ENCODE results near the gene PLXDC1.

The PLXDC1 gene

DNA sequence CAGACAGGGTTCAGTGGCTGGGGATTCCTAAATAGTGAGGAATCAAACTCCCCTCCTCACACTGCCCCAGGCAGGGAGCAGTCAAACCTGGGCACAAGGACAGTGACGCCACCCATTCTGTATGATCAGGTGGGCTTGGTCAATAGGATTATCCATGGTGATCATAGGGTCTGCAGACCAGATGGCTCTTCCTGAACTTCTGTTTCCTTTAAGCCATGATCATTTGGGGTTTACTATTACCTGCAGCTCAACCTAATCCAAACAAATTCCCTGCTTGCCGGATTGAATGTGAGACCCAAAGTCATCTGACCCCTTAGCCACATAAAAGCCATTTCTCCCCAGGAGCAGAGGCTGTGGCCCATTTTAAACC, 54.3 kb downstream of the PLXDC1 start:
- DNase-seq (ENCODE audit: low spot score): no peak

DNA sequence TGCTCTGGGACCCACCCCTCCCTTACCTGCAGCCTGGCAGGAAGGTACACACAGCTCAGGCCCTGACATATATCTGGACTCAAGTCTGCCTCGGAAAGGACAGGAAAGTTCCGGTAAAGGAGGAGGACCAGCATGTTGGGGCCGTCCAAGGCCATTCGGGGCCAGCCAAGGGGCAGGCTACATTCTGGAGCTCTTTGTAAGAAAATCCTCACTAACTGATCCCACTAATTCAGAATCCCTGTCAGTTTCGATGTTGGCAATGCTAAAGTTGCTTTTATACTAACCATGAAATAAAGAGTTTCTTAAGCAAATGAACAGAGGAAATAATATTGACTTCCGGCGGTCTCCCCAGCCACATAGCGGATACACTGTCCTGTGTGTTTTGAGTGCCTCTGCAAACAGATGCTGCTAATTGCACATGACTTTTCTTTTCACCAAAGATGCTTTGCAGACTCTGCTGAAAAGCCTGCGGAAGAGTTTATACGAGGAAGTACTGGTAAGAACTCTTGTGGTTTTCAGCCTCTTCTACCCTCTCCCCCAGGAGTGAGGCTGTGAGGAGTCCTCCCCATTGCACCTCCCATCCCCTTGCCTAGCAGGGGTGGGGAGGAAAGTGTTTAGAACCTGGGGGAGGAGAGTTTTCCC, 54.8 kb downstream of the PLXDC1 start:
- DNase-seq (ENCODE audit: low spot score): no peak

DNA sequence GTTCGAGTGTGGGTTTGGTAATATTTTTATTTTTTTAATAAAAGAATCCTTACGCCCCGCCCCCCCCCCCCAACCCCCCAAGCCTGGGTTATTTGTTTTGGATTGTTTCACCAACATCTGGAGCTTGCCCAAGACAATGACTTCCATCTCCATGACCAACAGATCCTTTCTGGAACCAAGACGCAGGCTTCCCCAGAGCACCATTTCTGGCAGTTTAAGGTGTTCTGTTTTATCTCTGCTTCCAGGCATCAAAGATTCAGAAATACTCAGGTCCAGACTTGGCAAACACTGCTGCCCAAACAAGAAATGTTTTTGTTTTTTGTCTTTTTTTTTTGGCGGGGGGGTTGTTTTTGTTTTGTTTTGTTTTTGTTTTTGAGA, 56.1 kb downstream of the PLXDC1 start:
- peak; percentile 63 for DNase-seq (ENCODE audit: low spot score)

DNA sequence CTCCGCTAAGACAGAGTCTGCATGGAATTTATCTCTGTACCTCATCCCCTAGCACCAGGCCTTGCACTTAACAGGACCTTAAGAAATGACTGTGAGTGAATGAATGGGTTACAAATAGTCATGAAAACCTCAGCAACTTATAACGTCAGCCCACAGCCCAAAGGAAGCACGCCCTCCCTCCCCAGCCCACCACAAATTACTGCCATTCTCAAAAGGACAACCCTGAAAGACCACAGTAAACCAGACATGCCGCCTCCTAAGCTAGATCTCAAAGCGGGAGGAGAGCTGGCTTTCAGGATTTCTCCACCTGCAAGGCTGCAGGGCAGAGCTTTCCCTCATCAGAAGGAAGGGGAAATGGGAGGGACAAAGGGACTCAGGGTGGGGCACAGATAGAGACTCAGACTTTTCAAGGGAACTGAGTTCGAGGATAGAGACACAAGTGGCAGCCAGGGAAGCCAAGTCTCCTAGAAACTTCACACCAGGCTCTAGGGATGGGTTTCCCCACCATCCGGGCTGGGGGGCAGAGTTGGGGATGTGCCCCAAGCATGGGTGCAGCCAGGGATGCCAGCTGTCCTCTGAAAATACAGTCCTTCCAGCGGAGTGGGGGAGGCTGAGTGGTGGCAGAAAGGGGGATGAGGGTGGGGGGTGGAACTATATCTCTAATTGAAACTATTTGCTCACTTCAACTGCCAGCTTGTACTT, 56.7 kb downstream of the PLXDC1 start:
- DNase-seq (ENCODE audit: low spot score): no peak

DNA sequence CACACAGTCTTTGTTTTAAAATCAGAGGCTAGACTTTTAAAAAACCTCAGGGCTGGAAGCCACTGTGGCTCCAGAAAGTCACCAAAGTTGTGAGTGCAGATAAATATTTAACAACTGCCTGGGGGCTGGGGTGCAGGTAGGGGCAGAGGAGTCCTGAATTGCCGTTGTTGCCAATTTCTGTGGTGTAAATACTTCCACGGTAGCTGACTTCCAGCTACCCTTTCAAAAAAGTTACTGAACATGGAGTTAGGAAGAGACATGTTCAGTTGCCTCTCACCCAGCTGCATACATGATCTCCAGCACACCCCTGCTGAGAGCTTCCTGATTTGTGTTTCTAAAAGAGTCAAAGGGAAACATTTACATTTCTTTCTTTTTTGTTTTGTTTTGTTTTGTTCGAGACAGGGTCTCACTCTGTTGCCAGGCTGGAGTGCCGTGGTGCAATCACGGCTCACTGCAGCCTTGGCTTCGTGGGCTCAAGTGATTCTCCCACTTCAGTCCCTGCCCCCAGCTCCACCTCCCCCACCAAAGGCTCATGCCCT, 58.7 kb downstream of the PLXDC1 start:
- no peak for DNase-seq (ENCODE audit: low spot score)

DNA sequence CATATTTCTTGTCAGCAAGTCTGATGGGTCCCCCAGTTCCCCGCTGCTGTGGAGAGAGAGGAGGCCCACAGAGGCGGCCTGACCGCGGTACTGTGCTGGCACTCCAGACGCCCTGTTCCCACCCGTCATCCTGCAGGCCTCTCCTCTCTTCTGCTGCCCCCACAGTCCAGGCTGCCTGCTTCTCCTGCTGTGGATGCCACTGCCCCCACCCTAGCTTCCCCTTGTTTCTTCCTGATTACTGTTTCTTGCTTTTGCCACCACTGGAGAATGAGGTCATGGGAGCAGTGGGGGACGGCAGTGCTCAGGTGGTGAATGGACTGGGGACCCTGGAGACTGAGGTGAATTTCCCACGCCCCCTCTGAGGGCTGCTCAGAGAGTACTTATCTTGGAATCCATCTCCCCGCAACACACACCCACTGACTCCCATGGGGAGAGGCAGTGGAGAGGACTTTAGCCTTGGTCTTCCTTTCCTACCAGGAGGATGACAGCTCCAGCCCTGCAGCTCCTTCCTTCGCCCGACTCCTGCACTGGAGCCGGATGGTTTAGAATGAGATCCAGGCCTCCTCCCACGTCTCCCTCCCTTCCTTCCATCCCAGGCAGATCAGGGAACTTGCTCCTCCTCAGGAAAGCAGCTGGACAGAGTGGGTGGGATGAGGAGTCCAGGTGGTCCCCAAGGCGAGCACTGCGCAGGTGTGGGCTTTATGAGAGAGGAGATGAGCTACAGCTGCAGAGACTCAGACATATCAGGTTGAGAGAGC, 60.4 kb downstream of the PLXDC1 start:
- DNase-seq (ENCODE audit: low spot score): no peak

DNA sequence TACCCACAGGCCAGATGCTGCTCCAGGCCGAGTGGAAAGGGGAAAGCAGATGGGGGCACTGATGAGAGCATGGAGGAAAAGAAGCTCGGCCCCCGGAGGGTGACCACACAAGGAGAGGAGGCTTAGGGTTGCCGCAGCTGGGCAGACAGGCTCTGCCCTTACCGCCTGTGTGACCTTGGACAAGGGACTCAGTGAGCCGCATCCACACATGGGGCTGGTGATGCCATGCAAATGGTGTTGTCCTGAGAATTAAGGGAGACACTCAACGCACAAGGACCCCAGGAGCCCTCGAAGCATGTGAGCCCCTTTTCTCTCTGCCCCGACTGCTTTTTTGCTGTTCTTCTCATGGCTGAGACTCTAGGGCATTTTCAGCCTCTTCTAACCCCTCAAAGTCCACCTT, 61.0 kb downstream of the PLXDC1 start:
- no peak for DNase-seq (ENCODE audit: low spot score)

DNA sequence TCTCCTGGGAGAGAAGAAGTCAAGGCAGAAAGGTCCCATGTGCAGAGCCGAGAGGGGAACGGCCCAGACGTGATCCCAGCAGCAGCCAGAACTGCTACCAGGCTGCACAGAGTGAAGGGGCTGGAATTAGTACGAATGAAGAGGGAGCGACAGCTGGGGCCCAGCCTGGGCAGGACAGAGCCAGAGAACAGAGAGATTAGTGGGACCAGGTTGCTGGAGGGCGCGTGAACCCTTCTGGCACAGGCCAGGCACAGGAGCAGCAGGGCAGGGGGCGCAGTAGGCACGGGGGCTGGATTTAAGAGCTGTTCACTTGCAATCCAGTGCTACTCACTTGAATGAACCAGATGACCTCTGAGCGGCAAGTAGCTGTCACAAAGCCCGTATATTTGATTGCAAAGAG, 66.9 kb downstream of the PLXDC1 start:
- DNase-seq (ENCODE audit: low spot score): no peak

DNA sequence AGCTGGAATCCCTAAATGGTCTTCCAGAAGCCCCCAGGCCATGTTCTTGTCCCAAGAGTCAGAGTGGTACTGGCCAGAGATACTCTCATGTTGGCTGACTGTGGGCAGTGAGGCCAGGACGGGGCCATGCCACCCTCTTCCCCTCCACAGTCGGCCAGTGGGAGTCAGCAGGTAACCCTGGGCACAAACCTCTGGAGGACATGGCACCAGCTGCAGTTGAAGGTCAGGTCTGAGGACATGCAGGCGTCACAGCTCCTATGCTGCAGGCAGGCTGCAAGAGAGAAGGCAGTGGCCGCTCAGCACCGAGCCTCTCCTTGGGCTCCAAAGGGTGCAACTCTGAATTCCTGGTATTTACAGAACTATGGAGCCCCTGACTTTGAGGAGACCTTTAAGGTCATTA, 68.2 kb downstream of the PLXDC1 start:
- no peak for DNase-seq (ENCODE audit: low spot score)

DNA sequence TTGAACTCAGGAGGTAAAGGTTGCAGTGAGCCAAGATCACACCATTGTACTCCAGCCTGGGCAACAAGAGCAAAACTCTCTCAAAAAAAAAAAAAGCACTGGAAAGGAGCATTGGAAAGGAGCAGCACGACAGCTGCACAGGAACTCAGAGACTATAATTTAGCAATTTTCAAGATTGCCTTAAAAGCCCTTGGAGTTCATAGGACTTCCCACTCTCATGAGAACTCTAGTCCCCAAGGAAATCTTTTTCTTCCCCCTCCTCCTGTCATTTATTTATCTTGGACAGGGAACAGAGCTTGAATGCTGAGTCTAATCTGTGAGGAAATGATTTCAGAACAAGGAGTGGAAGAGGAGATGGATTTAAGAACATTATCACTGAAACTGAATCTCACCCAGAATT, 69.0 kb downstream of the PLXDC1 start:
- DNase-seq (ENCODE audit: low spot score): no peak

DNA sequence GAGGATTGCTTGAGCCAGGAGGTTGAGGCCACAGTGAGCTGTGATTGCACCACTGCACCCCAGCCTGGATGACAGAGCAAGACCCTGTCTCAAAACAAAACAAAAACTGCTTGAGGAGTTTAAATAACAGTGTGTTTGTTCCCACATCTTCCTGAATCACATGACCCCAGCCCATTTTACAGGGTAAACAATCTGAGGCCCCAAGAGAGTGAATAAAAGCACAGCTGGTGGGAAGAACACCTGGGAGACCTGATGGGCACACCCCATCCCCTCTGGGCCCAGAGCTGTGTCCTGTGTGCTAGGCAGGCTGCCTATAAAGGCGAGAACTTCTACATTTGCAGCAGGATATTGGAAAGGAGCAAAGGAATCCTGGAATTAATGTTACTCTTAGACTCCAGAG, 69.6 kb downstream of the PLXDC1 start:
- no peak for DNase-seq (ENCODE audit: low spot score)

DNA sequence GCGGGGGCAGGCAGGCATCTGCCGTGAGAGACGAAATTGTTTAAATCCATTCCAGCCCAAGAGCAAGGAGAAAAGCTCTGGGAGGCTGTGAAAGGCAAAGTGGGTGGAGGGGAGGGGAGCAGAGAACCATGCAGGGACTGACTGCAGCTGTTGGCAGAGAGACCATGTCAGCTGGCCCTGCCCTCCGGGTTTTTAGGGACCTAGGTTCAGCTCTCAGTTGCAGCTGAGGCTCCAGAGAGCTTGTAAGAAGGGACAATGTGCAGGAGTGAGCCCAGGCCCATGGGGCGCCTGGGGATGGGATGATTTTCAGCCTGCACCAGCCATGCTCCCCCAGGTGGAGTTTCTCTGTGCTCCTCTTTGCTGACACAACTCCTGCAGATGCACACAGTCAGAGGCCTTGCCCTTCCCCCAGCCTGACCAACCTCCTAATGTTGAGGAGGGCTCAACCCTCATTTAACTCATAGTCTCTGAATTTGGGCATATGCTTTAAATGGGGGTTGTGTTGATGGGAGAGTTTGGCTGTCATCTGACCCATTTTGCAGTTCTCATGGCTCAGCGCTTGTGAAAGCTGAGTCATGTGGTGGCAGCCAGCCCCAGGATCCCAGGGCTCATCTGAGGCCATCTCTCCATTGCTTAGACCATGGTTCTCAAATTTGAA, 70.9 kb downstream of the PLXDC1 start:
- DNase-seq (ENCODE audit: low spot score): peak; percentile 84

DNA sequence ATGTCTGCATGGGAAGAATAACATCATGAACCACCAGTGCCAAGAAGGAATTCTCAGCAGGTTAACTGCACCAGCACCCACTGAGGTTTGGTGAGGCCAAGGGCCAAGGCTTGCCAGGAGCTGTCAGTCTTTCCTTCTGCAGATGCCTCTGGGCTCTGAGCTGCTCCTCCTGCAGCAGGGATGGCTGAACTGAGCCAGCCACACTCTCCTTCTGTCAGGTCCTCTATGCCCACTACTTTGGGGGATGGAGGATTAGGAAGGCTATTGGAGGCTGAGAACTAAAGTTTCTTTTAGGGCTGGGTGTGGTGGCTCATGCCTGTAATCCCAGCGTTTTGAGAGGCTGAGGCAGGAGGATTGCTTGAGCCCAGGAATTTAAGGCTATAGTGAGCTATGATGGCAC, 71.6 kb downstream of the PLXDC1 start:
- DNase-seq (ENCODE audit: low spot score): no peak

DNA sequence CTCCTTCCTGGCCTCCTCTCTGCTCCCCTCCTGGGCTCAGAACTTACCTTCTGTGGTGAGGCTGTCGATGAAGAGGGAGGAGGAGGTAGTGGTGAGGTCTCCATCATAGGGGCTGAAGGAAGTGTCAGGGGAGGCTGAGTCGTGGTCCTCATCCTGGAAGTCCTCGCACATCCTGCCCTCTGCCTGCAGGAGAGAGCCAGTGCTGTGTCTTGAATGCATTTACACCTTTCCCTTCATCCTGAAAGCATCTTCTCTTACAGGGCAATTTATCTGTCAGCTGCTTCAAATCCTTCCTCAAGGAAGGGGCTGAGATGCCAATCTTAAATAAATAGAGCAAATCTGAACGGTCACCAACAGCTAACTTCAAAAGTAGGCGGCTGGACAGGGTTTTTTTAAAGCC, 73.6 kb downstream of the PLXDC1 start:
- DNase-seq (ENCODE audit: low spot score): no peak

DNA sequence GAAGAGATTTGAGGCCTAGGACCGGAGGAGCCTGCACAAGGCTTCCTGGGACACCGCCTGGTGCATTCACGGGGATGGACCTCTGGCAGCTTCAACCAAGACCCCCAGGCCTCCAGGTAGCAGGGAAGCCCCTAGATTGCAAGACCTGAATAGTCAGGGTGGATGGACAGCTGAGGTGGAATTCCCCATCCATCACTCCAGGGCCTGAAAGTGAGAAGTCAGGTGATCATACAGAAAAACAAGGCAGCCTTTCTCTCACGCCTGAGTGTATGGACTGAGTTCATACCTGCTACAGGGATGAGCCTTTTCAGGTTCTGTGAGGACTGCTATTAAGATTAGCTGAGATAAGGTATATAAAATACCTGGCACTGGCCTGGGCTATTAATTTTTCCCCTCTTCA, 74.2 kb downstream of the PLXDC1 start:
- no peak for DNase-seq (ENCODE audit: low spot score)

DNA sequence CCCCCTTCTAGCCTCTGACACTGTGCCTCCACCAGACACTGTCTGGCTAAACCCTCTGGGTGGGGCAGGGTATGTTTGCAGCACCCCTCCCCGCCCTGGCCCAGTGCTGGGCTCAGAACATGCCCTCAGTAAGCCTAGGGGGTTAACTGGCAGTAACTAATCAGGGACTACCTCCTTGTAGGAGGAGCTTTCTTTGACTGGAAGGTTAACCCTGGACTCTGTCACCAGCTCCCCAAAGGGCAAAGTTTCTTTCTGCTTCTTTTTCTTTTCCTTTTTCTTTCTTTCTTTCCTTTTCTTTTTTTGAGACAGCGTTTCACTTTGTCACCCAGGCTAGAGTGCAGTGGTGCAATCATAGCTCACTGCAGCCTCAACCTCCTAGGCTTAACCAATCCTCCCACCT, 76.8 kb downstream of the PLXDC1 start:
- no peak for DNase-seq (ENCODE audit: low spot score)

DNA sequence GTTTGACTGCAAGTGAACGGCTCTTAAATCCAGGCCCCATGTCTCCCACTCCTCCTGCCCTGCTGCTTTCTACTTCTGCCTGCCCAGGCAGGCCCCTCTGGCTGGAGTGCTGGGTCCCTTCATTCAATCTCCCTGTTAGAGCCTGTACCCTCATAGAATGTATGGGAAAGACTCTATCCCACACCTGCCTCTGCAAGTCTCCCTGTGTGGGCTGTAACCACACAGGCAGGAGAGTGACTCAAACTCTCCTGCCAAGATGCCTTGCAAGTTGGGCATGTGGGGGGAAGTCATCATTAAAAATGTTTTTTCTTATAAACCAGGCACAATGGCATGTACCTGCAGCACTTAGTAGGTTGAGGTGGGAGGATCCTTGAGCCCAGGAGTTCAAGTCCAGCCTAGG, 77.5 kb downstream of the PLXDC1 start:
- DNase-seq (ENCODE audit: low spot score): no peak

DNA sequence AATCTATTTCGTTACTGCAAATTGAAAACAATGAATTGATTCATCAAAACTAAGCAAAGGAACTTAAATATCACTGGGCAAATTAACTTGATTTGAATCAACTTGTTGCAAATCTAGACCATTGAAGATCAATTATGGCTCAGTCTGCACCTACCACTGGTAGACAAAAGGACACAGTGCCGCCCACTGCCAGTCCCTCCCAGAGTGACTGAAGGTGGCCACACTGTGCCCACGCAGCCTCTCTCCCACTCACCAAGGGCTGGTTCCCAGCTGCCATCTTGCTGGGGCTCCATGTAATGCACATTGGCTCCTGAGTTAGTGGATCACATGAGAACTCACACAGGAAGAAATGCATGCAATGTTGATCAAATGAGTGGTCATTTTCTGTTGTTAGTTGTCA, 78.1 kb downstream of the PLXDC1 start:
- DNase-seq (ENCODE audit: low spot score): no peak

DNA sequence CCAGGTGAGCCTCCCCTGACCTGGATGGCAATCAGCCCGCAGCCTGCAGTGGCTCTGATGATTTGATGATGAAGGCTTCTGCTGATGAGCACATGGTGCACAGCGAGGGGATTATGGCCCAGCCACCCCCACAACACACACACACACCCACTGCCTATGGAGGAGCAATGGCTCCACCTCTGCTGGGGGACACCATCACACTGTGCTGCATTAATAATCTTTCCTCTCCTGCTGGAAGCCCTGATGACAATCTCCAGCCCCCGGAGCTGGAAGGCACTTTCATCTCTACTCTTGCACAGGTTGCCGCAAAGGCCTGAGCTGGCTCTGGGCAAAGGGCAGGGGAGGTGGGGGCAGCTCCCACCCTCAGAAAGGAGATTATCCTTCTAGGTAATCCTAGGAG, 79.9 kb downstream of the PLXDC1 start:
- no peak for DNase-seq (ENCODE audit: low spot score)

DNA sequence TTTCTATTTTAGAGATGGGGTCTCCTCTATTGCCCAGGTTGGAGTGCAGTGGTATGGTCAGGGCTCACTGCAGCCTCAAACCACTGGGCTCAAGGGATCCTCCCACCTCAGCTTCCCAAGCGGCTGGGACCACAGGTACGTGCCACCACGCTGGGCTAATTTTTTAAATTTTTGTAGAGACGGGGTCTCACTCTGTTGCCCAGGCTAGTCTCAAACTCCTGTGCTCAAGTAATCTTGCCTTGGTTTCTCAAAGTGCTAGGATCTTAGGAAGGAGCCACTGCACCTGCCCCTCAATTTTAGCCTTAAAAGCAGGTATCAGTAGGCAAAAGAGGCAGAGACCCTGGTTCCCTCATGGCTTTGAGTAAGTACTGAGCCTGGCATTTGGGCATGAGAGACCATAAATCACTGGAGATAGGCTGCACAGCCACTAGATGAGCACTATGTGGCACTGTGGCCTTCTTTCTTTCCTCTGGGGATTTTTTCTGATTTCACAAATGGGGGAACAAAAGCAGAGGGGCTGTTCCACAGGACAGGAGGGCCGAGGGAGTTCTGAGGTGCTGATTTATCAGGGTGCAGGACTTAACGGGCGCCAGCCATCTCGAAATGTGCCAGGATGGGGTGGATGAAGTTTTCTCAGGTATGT, 82.2 kb downstream of the PLXDC1 start:
- DNase-seq (ENCODE audit: low spot score): peak; percentile 79

DNA sequence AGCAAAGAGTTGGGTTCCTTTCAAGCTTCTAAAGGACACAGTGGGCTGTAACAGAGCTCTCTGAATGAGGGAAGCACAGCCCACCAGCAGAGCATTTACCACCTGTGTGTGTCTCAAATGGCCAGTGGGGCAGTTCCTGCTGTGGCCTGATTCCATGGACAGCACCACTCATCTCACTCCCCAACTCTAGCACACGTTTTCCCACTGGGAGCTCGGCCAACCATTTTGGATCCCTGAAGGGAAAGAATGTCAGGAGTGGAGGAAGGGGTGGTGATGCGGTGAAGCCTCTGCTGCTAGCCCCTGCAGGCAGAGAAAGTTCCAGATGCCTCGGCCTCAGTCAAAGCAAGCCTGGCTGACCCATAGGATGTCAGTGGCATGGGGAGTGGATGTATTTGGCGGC, 86.6 kb downstream of the PLXDC1 start:
- no peak for DNase-seq (ENCODE audit: low spot score)

DNA sequence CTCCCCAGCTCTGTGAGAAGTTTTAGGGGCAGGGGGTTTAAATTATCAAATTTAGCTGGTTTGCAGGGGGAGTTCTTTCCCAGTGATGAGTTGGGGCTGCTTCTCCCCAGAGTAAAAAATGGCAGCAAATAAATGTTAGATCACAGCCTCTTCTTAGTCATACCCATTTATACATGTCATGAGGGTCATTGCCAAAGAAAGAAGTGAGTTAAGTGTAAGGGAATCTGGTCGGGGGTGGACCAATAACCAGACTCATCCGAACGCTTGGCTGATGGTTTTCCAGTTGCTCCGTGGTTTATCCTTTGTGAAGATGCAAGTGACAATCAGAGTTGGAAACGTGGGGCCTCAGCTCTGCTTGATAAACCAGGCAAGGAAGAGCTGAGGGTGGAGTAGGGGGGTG, 87.1 kb downstream of the PLXDC1 start:
- DNase-seq (ENCODE audit: low spot score): peak; percentile 89

All from AG20443 (cell line).